Hematopoietic multipotent progenitor cell (in vitro differentiated cells): Measurements from ENCODE around the gene MYO1A. TPM values are rescaled to one million over a fixed set of nuclear protein-coding genes. Genes with fewer than 3 reads are reported as not detected.
A peak's percentile ranks its signal among the peaks of the same experiment; 100 is the strongest.
"Not testable (repeated sequence)": the region's sequence is repeated elsewhere in the genome, so short reads cannot be mapped to it uniquely, and the experiment has no call there.

Source experiments
- DNase-seq, 3 donors: peaks; one replicate each; pipeline ENCODE4 v3.0.0-alpha.2; 2011 to 2015; ENCODE audit warnings: low read depth in 2 of 3, low spot score in 2 of 3
- total RNA-seq: library from RNA; depleted of rRNA; stranded (reverse); fragments of >200 nt; gene quantifications from one replicate; pipeline ENCODE4 v1.2.3, GENCODE V29; 2012

The MYO1A gene
- total RNA-seq, 1 donor = under 0.01 TPM

DNA sequence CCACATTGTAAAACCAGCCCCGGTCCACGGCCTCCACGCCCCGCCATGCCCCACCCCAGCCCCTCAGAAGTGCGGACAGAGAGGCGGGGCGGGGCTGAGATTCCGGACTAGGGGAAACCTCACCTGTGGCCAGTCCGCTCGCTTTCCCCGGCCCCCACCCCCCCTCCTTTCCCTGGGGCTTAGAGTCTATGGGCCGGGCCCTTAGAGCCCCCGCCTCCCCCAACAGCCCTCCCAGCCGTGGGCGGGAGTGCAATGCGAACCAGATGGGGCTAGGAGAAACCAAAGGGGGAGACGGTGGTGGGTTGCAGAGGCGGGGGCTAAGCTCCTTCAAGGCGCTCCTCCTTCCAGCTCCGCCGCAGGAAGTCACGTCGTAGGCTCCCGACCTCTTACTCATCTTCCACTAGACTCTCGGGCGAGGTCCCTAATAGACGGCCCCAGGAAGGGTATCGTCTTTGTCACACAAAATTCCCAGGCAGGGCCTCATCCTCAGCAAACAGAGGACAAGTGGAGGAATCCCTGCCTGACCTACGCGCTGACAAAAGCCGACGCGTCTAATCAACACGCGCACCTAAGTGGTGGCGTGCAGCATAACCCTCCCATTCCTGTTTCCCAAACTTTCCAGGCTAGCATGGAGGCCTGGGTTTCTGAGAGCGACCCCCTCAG, 37.9 kb upstream of the MYO1A start:
- DNase-seq = peak in 2 of 3 donors; percentile 91 to 96

DNA sequence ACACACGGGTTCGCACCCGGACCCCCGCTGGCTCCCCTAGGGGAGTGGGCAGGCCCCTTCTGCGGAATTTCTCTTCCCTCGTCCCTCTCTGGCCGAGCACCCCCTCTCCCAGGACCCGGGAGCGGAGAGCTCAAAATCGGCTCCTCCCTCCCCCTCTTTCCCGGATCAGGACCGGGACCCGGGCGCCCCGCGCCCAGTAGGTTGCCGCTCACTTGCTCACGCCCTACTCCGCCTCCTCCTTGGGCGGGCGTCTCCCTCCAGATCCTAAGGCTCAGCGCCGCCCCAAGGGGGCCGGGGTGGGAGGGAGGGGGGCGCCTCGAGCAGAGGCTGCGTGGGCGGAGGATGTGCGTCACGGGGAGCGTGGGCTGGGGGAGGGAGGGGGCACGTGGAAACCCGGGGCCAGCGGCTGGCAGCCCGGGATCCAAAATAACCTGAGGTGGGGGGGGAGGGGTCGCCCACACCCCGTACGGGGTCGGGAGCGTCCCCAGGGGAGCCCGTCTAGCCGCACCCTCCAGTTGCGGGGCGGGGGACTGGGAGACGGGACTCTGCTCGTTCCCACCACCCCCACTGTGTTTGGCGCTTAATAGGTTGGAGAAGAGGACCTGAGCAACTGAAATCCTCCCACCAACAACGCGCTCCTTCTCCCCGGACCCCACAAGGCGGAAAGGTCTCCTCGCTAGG, 37.2 kb upstream of the MYO1A start:
- DNase-seq = peak; percentile 77 to 93 (median 91)

DNA sequence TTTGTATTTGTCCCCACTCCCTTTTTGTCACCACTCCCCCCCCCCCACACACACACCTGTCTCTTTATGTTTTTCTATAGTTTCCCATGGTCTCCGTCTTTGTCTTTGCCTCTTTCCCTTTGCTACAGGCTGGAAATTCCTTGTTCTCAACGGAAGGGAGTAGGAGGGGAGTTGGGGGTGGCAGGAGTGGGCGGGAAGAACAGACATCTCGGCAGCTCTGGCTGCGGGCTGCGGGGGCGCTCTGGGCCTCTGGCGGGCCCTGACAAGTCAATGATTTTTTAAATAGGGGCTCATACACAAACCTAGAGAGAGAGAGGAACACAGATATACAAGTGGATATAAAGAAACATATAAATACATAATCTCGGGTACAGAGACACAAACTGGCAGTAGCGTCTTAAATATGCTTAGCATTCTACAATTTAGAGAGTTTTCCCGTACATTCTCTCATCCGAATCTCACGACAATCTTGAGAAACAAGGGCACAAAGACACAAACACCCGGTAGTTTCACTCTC, 36.6 kb upstream of the MYO1A start:
- DNase-seq = peak in 2 of 3 donors; percentile 62 to 69

DNA sequence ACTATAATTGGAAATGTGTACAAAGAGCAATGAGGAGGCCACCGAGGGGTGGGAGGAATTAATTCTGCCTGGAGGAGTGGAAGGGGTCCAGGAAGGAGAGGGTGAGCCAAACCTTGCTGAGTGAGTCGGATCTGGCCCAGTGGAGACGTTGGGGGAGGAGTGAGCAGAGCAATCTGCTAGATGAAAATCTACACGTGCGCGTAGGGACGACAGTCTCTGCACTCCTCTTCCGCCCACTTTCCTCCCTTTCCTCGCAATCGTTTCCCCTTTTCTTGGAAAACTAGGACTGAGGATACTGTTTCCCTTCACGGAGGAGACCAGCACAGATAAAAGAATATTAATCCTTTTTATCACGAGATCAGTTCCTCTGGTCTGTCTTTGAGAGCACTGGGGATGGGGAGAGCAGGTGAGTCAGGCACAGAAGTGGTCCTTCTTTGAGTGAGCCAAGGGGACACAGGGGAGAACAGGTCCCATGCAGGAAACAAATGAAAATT, 36.1 kb upstream of the MYO1A start:
- no peak for DNase-seq

GRCh38 chr12:57080855-57081254, 30.9 kb upstream of the MYO1A start:
- no peak for DNase-seq

- no peak for DNase-seq
Measured at GRCh38 chr12:57079821-57080220, 29.9 kb upstream of the MYO1A start.

DNA sequence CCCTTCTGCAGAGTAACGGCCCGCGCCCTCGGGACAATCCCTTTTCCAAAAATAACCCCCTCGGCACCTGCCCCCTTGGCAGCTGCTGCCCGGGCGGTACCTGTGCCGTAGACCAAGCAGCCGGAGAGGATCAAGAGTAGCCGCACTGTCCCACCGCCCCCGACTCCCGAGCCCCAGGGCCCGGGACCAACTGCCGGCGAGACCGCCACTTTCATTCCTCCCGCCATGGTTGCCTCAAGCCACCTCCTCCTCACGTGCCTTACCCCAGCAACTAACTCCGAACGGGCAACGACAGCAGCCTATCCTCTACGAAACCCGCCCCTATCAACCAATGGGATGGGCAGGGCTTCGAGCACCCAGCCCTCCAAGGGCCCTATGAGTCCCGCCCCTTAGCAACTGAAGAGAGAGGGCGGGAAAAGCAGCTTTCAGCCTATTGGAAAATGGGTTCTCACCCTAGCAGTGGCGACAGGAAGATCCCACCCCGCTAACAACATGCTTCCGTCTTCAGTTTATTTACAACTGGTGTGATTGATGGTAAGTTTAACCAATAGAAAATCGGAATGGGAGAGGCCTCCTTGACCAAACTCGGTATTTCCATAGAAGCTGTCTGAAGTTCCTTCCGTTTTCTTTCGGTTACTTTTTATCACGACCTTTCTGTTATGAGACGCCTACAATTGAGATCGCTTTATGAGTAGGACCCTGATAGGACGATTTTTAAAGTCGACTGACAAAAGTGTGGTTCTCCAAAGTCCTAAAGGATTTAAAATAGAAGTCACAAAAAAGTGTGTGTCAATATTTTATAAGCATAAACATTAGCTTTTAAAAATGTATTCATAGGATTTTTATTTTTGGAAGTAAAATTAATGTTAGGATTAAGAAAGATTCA, 28.8 kb upstream of the MYO1A start, which contains the start of gene NEMP1:
TSS of gene NEMP1 (minus strand) at position 273 of the 886 bp plus-strand sequence. CDS start at position 227, 46 bp downstream.
- DNase-seq = peak; percentile 86 to 100 (median 100)

GRCh38 chr12:57073566-57074450, 23.9 kb upstream of the MYO1A start:
- not testable (repeated sequence) for DNase-seq

GRCh38 chr12:57072661-57073060, 22.7 kb upstream of the MYO1A start:
- no peak for DNase-seq

- peak in 2 of 3 donors; percentile 84 to 95 for DNase-seq
Measured at GRCh38 chr12:57069523-57069922, 19.6 kb upstream of the MYO1A start.

DNA sequence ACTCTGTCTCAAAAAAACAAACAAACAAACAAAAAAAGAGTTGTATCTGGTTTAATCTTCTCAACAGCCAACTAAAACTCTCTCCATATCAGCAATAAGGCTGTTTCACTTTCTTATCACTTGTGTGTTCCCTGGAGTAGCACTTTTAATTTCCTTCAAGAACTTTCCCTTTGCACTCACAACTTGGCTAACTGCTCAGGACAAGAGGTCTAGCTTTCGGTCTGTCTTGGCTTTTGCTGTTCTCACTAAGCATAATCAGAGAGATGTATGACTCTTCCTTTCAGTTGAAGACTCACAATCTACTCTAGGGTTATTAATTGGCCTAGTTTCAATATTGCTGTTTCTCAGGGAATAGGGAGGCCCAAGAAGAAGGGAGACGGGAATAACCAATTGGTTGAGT, 16.3 kb upstream of the MYO1A start:
- DNase-seq = no peak

DNA sequence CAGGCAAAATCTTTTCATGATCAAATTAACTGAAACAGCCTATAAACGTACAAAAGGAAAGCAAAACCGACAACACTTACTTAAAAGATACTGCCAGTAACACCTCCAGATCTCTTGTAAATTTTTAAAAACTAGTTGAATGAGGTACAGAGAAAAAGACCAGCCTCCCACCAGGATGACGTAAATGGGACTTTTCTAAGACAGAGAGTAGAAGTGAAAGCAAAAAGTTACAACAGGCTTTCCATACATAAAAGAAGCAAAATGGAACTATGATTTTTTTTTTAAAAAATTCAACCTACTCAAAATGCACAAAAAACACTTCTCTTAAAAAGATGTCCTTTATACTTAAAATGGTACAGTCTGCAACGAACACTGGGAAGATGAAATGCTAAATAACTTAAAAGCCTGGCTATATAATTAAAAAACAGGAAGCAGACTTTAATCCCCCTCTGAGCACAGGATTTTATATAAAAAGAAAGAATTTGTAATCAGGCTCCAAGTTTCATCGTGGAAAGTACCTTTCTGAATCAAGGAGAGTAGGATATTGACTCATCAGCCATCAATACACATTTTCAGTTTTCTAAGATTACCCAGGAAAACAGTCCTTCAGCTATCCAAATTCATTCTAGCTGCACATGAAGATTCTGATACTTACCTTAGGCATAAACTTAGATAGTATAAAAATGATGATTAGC, 14.2 kb upstream of the MYO1A start:
- peak in 2 of 3 donors; percentile 40 to 47 for DNase-seq

DNA sequence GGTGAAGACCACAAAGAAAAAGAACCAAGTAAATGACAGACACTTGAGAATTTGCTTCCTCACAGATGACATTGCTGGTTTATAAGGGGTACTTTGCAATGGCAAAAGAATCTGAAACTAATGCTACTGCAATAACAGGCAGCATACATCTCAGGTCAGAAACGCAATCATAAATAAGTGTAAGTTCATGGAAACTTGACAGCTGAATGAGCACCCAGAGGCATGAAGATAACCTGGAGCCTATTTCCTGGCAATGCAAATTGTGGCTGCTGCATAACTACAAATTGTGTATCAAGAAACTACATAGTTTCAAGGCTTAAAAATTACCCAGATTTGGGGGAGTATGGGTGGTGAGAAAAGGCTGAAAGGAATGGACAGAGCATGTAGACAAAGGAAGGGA, 8.5 kb upstream of the MYO1A start:
- no peak for DNase-seq

GRCh38 chr12:57057067-57057751, 7.3 kb upstream of the MYO1A start:
- no peak for DNase-seq

- no peak for DNase-seq
Measured at GRCh38 chr12:57055824-57056223, 5.9 kb upstream of the MYO1A start.

DNA sequence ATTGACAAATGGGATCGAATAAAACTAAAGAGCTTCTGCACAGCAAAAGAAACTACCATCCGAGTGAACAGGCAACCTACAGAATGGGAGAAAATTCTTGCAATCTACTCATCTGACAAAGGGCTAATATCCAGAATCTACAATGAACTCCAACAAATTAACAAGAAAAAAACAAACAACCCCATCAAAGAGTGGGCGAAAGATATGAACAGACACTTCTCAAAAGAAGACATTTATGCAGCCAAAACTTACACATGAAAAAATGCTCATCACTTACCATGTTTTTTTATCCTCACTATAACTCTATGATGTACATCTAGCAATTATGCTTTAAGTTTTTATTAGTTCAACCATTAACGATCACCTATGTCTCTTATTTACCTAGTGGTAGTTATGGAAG, 4.0 kb upstream of the MYO1A start:
- not testable (repeated sequence) for DNase-seq

- DNase-seq = not testable (repeated sequence)
Measured at GRCh38 chr12:57053146-57053545, 3.2 kb upstream of the MYO1A start.

DNA sequence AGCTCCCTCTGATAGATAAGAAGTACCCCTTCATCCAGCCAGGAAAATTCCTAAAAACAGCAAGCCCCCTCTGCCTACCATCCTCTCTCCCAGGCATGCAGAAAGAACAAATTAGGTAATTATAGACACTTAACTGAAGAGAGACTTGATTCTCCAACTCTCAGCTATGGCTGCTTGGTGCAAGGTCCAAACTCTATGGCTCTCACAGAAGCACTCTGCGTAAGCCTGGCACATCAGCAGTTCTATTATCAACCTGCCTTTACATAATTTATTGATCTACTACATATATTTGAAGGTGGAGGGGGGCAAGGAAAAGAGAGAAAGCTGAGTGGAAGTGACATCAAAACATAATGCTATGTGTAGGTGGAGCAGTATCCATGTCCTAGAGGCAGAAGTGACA, 1.1 kb upstream of the MYO1A start:
- no peak for DNase-seq

DNA sequence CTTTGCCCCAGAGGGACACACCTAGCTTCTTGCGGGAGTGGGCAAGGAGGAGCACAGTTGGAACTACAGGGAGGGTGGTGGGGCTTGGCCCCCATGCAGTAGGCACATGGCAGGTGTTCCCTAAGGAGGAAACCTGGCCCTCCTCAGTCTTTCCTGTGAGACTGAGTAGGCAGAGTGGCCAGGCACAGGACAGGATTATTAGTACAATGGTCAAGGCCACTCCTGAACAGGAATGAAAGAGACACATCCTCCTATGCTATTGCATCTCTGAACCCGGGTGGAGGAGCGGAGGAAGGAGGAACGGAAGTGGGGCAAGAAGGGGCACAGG, 846 bp downstream of the MYO1A start:
- no peak for DNase-seq
